OCI-M2 (cell line): Measurements from ENCODE around the gene RICTOR.

ENCODE experiments used
- DNase-seq: peaks from one replicate; lab custom pipeline; 2025; ENCODE audit not compliant: unreplicated experiment; lab: John Stamatoyannopoulos, UW

The RICTOR gene

GRCh38 chr5:38940230-38940858 lies 133.9 kb downstream of the RICTOR start:
- DNase-seq: no peak

GRCh38 chr5:38938973-38939372 lies 135.2 kb downstream of the RICTOR start:
- no peak for DNase-seq

GRCh38 chr5:38938424-38938823 lies 135.8 kb downstream of the RICTOR start:
- DNase-seq: no peak

GRCh38 chr5:38936269-38936668 lies 137.9 kb downstream of the RICTOR start:
- DNase-seq: no peak

- DNase-seq: no peak
These were observed 138.8 kb downstream of the RICTOR start for GRCh38 chr5:38935437-38935836.

- no peak for DNase-seq
These were observed 141.3 kb downstream of the RICTOR start for GRCh38 chr5:38932854-38933408.

- DNase-seq: no peak
These were observed 142.5 kb downstream of the RICTOR start for GRCh38 chr5:38931731-38932130.

GRCh38 chr5:38929838-38930237 lies 144.4 kb downstream of the RICTOR start:
- DNase-seq: no peak

GRCh38 chr5:38927470-38927869 lies 146.7 kb downstream of the RICTOR start:
- no peak for DNase-seq

GRCh38 chr5:38926121-38926520 lies 148.1 kb downstream of the RICTOR start:
- DNase-seq: no peak

- DNase-seq: no peak
These were observed 148.9 kb downstream of the RICTOR start for GRCh38 chr5:38925154-38925925.

- no peak for DNase-seq
These were observed 150.3 kb downstream of the RICTOR start for GRCh38 chr5:38923661-38924451.

GRCh38 chr5:38922199-38922598 lies 152.0 kb downstream of the RICTOR start:
- DNase-seq: no peak

GRCh38 chr5:38921174-38921573 lies 153.0 kb downstream of the RICTOR start:
- DNase-seq: no peak

GRCh38 chr5:38916802-38917201 lies 157.4 kb downstream of the RICTOR start:
- no peak for DNase-seq

- no peak for DNase-seq
These were observed 160.5 kb downstream of the RICTOR start for GRCh38 chr5:38913714-38914113.

GRCh38 chr5:38911933-38912332 lies 162.3 kb downstream of the RICTOR start:
- no peak for DNase-seq

GRCh38 chr5:38906503-38906902 lies 167.7 kb downstream of the RICTOR start:
- no peak for DNase-seq

GRCh38 chr5:38905516-38905915 lies 168.7 kb downstream of the RICTOR start:
- DNase-seq: no peak

- DNase-seq: no peak
These were observed 174.3 kb downstream of the RICTOR start for GRCh38 chr5:38899936-38900335.

- no peak for DNase-seq
These were observed 177.4 kb downstream of the RICTOR start for GRCh38 chr5:38896760-38897159.

GRCh38 chr5:38892363-38892762 lies 181.8 kb downstream of the RICTOR start:
- no peak for DNase-seq
